HG02870 (cell line): ENCODE results near the gene PZP.
"Not testable (repeated sequence)": the region's sequence is repeated elsewhere in the genome, so short reads cannot be mapped to it uniquely, and the experiment has no call there.

ENCODE experiments used
- ATAC-seq: cut with Tn5 transposase; IDR thresholded peaks from one replicate; pipeline ENCODE4 v1.9.1; 2021; ENCODE audit warnings: mild to moderate bottlenecking, moderate library complexity; ENCODE audit not compliant: unreplicated experiment

Gene PZP

DNA sequence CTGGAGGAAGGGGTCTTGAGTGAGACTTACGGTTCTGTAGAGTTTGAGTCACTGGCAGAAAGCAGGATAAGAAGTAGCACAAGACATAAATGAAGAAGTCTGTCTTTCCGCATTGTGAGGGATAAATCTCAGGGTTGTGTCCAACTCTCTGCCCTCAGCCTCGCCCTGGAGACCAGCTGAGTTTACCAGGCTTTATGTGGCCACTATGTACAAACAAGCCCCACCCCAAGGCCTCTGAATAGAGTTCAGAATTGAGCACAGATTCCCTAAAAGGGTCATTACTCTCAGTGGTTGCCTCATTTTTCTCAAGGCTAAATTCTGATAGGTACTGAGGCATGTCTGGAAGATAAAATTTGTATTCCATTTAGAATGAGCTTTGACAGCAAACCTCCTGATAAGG, at the start of gene PZP:
TSS of gene PZP (minus strand) at position 167 of the 400 bp plus-strand sequence. CDS start at position 113, 54 bp downstream.
- ATAC-seq = no peak

- ATAC-seq = no peak
Measured at GRCh38 chr12:9256758-9257405, 48.7 kb upstream of the PZP start.

GRCh38 chr12:9256341-9256740, 48.1 kb upstream of the PZP start:
- ATAC-seq = no peak

DNA sequence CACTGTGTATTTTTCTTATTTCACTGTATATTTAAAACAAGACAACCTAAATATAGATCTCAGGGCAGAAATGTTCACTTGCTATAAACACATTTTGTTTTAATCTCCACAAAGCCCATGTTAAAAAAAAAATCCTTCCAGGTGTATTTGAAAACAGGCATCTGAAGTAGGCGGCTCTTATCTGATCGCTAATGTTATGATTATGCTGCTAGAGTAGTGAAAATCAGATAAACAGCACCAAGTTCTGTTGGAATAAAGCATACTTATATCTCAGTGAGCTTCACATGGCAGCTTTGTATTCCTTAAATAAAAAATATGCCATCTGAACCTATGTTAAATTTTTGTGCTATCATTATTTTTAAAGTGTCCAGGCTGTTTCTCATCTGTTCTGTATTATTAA, 47.6 kb upstream of the PZP start:
- ATAC-seq = no peak

- ATAC-seq = no peak
Measured at GRCh38 chr12:9253464-9253863, 45.3 kb upstream of the PZP start.

DNA sequence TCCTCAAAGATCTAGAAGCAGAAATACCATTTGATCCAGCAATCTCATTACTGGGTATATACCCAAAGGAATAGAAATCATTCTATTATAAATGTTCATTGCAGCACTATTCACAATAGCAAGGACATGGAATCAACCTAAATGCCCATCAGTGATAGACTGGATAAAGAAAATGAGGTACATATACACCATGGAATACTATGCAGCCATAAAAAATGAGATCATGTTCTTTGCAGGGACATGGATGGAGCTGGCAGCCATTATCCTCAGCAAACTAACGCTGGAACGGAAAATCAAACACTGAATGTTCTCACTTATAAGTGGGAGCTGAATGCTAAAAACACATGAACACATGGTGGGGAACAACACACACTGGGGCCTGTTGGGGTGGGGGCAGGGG, 44.6 kb upstream of the PZP start:
- not testable (repeated sequence) for ATAC-seq

- no peak for ATAC-seq
Measured at GRCh38 chr12:9252256-9252655, 44.1 kb upstream of the PZP start.

GRCh38 chr12:9248435-9248834, 40.2 kb upstream of the PZP start:
- no peak for ATAC-seq

- no peak for ATAC-seq
Measured at GRCh38 chr12:9244894-9245293, 36.7 kb upstream of the PZP start.

GRCh38 chr12:9243999-9244649, 35.9 kb upstream of the PZP start:
- ATAC-seq = no peak

DNA sequence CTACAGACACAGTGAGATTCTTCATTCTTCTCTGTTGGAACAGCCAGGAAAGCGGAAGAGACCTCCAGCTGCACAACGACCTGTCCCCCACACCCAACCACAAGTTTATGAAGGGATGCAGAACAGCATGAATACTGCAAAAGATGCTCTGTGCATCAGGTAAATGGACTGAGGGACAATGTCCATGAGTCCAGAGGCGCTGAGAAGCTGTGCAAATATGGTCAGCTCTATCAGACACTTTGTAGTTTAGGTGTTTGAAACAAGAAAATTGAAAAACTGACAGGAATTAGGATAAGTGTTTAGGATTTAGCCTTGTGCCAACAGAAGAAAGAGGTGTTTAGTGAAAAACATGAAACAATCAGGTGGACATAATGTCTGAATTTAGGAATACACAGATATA, 33.1 kb upstream of the PZP start:
- no peak for ATAC-seq

GRCh38 chr12:9240776-9241175, 32.6 kb upstream of the PZP start:
- ATAC-seq = no peak

GRCh38 chr12:9240004-9240635, 31.9 kb upstream of the PZP start:
- not testable (repeated sequence) for ATAC-seq

DNA sequence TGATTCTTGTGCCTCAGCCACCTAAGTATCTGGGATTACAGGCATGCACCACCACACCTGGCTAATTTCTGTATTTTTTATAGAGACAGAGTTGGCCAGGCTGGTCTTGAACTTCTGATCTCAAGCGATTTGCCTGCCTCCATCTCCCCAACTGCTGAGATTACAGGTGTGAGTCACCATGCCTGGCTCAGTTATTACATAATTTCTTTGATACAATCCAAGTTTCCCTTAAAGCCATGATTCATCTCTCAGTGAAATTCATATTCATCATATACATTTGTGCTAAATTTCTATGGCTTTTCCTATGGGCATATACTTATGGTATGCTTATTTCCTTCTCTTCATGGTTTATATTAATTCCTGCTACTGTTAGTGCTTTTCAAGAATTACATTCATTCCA, 29.1 kb upstream of the PZP start:
- no peak for ATAC-seq

DNA sequence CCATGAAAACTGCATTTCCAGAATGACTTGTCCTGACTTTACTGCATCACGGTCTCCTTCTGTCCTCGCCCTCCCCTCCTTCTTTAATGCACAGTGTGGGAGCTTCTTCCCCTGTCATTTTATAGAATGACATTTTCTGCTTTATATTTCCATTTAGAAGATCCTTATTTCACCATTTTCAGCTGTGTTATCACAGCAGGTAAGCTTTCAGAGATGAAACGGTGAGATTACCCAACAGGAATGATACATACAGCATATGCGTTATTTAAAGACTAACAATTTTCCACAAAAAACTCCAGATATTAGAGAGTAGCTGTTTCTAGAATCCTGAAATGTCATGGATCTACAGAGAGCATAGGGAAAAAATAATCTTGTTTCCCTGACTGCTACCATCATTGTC, 27.3 kb upstream of the PZP start:
- ATAC-seq = no peak

GRCh38 chr12:9227950-9228349, 19.8 kb upstream of the PZP start:
- ATAC-seq = no peak

DNA sequence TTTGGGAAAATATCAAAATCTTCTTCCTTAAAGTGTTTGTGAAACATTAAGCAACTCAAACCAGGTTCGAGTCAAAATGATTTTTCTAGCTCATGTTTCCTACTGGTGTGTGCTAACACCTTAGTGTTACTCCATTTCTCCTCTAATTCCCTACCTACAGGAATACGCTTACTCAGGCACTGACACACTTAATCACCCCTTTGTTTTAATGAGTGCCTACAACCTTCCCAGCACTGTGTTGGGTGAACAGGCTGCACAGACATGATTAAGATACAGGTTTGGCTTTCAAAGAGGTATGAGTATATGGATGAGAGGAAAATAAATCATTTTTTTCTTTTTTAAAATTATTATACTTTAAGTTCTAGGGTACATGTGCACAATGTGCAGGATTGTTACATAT, 15.6 kb upstream of the PZP start:
- no peak for ATAC-seq

DNA sequence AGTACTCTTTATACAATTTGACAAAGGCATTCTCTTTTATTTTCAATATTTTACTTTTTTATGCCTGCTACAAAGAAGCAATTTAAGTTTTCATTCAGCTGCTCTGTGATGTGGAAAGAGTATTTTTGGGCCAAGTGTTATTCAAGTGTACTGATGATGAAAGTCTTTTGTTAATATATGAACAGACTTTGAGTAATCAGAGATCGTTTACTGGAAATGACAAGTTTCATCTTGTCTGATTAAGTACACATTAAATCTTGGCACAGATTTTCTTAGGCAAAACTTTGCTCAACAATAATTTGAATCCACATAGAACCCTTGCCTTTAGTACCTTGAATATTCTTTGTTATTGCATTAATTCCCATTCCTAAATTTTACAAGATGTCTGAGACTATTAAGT, 13.3 kb upstream of the PZP start:
- no peak for ATAC-seq

GRCh38 chr12:9221011-9221410, 12.8 kb upstream of the PZP start:
- not testable (repeated sequence) for ATAC-seq

DNA sequence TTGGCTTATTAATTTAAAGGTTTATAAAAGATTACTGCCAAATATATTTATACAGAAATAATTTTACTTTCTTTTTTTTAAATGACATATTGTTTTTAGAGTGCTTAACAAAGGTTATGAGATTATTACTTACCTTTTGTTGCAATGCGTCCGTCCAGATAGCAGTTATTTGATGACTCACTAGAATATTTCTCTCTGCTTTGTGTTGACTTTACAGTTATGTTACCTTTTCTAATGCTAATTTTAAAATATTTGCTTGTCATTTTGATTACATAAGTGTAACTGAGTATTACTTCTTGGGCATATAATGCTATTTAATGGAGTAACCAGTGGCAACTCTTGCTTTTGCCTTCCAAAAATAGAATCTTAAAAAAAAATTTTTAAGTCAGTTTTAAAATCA, 6.3 kb upstream of the PZP start:
- ATAC-seq = no peak

GRCh38 chr12:9211687-9212086, 3.5 kb upstream of the PZP start:
- ATAC-seq = no peak

DNA sequence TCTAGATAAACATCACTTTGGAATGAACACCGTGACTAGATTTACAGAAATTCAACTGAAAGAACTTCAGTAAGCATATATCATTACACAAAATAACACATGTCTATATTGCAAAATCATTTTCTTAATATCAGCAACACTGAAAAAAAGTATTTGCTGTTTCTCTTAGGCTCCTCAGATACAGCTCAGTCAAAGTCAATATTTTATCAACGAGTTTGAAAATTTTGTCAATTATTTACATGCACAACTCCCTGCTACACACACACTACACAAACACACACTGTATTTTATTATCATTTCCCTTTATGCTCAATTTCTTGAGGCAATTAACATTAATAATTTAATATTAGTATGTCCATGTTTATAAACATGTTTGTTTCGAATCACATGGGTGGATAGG, 3.8 kb downstream of the PZP start:
- ATAC-seq = no peak
